G401 (cell line): ENCODE data around the gene KCNG4. TPM values are rescaled to one million over a fixed set of nuclear protein-coding genes. Genes with fewer than 3 reads are reported as not detected.

Experiments used
- DNase-seq: peaks from one replicate; pipeline ENCODE4 v3.0.0-alpha.2; 2015; ENCODE audit warnings: low spot score
- in situ Hi-C: cut with HindIII; loops from 2 replicates; pipeline ENCODE4 v1.10.0; 2016; ENCODE audit warnings: low sequenced_read_pairs, mixed read lengths
- total RNA-seq: library from RNA; depleted of rRNA; stranded (reverse); fragments of >200 nt; shearing (Covaris generic); gene quantifications from 2 replicates; pipeline ENCODE4 v1.2.3, GENCODE V29; 2014; rRNA removed

Gene KCNG4
- total RNA-seq, 1 experiment from 2014 or later, result not detected

DNA sequence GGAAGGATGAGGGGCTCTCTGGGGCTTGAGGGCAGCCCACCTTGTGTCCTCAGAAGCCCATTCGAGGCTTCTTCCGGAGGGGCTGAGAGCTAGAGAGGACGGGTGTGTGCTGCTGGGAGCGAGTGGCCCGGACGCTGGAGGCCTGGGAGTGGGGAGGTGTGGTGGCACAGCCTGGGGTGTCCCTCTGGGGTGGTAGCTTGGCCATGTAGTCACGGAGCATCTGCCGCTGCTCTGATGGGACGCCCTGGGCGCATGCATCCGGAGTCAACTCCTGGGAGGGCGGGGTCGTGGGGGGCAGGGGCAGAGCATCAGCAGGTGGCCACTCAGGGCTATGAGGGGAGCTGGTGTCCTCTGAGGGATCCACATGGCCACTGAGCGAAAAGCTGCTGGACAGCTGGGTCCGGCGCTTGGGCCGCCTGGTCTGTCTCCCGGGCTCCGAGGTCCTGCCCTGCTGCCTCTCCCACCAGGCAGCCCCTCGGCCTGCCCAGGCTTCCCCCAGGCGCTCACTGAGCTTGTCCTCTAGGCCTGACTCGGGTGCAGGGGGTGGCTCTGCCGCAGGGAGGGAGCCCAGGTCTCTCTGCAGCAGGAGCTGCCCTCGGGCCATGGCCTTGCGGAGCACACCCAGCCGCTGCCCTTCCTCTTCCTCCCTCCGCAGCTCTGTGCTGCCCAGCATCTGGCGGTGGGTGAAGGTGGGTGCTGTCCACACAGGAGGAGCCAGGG, 60.8 kb downstream of the KCNG4 start:
- in situ Hi-C loops, result no loop called here
- DNase-seq, result no peak

DNA sequence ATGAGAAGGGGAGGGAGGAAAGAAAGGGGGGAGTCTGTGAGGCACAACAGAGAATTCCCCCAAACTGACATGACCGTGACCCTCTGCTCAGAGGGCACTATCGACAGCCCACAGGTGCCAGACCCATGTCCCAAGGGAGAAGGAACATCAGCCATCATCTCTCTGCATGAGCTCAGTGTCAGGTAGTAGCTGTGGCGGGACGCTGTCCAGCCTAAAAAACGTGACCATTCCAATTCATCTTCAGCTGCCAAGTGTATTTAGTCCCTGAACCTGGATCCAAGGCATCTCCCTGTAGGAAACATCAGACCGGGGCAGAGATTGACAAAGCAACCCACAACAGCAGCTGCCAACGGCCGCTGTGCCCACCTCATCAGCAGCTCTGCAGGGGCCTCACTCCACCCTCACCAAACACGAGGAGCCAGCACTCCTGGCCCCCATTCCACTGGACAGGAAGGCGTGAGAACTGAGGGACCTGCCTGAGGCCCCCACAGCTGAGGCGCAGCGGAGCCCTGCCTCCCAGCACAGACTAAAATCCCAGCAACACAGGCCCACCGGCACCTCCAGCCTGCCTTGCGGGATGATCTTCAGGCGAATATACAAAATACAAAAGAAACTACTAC, 61.6 kb downstream of the KCNG4 start:
- in situ Hi-C loops, result no loop called here
- peak; percentile 47 for DNase-seq

DNA sequence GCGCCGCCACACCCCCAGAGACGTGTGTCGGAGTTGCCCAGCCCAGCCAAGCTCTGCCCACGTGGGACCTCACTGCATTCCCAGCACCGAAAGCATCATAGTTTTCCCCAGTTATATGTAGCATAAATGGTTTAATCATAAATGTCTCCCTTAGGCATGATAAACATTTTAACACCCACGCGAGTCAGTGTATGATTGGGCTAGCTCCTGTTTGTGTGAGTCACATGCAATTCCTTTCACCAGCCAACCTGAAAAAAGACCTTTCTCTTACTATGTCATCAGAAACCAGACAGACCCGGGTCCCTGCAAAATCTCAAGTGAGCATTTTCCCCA, 62.1 kb downstream of the KCNG4 start:
- in situ Hi-C loops, result no loop called here

DNA sequence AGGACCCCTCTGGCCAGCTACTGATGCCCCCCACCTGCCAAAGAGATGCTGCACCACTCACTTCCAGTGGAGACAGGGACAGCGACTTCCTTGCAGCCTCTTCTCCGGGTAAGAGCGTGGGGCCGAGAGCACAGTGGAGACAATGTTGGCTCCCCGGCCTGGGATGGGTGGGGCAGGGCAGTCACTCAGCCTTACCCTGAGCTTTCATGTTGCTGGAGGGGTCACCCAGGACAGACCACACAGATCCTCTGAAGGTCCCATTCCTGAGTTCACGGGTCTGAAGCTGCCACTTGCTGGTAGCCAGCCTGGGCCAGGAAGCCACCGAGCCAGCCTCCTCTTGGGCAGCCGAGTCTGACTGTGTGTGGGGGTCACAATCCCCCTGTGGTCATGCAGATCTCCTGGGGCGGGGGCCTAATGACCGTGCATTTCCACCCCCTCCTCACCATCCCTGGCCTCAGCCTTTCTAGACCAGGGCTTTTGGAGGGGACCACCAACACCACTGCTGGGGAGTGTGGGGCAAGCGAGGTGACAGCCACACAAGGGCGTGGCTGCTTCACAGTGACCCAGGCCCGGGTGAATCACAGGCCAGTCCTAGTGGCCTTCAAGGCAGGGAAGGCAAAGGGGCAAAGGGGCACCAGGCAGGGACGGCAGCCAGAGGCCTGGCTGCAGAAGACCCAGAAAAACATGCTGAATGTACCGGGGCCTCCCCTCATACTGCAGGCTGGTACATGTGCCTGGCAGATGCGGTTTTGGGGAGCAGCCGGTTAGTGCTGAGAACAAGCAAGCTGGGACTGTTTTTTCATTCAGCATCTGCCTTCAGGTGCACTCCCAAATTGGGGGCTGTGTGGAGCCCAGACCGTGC, 63.4 kb downstream of the KCNG4 start:
- in situ Hi-C loops, result no loop called here
- no peak for DNase-seq

More for the DNA sequence above, 62.1 kb downstream of the KCNG4 start:
- DNase-seq, result no peak

DNA sequence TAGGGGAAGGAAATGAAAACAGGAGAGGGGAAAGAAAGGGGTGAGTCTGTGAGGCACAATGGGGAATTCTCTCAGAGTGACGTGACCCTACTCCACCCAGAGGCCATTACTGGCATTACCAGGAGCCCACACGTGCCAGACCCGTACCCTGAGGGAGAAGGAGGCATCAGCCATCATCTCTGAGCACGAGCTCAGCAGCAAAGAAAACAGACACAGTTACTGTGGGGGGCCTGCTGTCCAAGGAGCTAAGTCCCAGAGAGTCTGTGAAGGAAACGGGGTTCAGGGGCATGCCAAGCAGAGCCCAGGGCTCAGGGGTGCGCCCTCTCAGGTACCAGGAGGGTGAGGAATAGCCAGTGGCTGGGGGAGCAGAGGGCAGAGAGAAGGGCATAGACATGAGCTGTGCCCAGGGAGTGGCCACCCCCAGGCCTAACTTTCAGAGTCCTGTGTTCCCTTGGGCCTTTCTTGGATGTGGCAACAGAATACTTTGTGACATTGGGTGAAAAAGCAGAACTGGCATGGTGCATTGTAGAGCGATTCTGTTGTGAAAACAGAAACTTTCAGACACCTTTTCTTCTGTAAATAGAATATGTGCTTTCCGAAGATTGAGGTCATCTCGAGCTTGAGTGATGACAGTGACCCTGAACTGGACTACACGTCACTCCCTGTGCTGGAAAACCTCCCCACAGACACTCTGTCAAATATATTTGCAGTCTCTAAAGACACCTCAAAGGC, 64.3 kb downstream of the KCNG4 start:
- in situ Hi-C loops, result no loop called here
- DNase-seq, result peak; percentile 55

DNA sequence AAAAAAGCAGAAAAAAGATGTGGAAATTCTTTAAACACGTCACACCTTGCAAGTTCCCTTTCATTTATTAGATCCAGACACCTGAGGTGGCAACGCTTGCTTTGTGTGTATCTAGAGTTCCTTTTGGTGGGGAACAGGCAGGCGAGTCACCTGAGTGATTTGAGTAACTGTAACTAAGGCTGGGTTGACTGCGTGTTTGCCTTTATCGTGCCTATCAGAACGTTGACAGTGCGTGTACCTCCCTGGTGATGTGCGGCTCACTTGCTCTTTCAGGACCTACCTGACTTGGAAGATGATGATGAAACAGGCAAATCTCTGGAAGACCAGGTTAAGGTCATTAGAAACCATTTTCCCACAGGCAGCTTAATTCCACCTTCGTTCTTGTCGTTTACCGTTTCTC, 65.4 kb downstream of the KCNG4 start:
- in situ Hi-C loops, result no loop called here
- no peak for DNase-seq

DNA sequence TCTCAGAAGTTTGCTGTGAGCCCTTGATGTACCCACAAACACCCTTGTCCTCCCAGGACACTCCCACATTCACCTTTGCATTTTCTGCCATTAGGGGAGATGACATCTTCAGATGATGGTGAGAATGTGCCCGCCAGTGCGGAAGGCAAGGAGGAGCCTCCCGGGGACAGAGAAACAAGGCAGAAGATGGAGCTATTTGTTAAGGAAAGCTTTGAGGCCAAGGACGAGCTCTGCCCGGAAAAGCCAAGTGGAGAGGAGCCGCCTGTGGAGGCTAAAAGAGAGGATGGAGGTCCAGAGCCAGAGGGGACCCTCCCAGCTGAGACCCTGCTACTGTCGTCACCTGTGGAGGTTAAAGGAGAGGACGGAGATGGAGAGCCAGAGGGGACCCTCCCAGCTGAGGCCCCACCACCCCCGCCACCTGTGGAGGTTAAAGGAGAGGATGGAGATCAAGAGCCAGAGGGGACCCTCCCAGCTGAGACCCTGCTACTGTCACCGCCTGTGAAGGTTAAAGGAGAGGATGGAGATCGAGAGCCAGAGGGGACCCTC, 70.0 kb downstream of the KCNG4 start:
- in situ Hi-C loops, result no loop called here
- no peak for DNase-seq

Other genes with a start within 250 kb of the KCNG4 start
- not detected in 2 replicates for gene SLC38A8, start 197.2 kb downstream of the KCNG4 start, total RNA-seq
- 52.5 and 70.6 TPM in 2 replicates for gene MBTPS1, start 123.1 kb downstream of the KCNG4 start, total RNA-seq
- 37.9 and 44.8 TPM in 2 replicates for gene HSDL1, start 94.8 kb downstream of the KCNG4 start, total RNA-seq
- gene DNAAF1, start 94.7 kb downstream of the KCNG4 start, total RNA-seq, result not detected in 2 replicates
- gene TAF1C, start 53.0 kb downstream of the KCNG4 start, total RNA-seq, result 22.7 and 41.4 TPM in 2 replicates
- gene ADAD2, start 48.9 kb downstream of the KCNG4 start, total RNA-seq, result not detected in 2 replicates
- not detected in 2 replicates for gene WFDC1, start 54.9 kb upstream of the KCNG4 start, total RNA-seq
- not detected in 2 replicates for gene ATP2C2, start 128.5 kb upstream of the KCNG4 start, total RNA-seq